NCI-H2029 treated with DMSO at 0.1 percent for 48 hours (cell line): Measurements from ENCODE around the gene GSTA1.
"Not testable (repeated sequence)": the region's sequence is repeated elsewhere in the genome, so short reads cannot be mapped to it uniquely, and the experiment has no call there.

Source experiments
- DNase-seq: peaks from one replicate; lab custom pipeline; 2025; lab: John Stamatoyannopoulos, UW

The GSTA1 gene

GRCh38 chr6:52808660-52809059 is 5.0 kb upstream of the GSTA1 start:
- no peak for DNase-seq

GRCh38 chr6:52802806-52803205 is 810 bp downstream of the GSTA1 start:
- DNase-seq: no peak

GRCh38 chr6:52801188-52801841 is 2.3 kb downstream of the GSTA1 start:
- no peak for DNase-seq

GRCh38 chr6:52799272-52799671 is 4.3 kb downstream of the GSTA1 start:
- not testable (repeated sequence) for DNase-seq

GRCh38 chr6:52794366-52794765 is 9.2 kb downstream of the GSTA1 start:
- DNase-seq: not testable (repeated sequence)

- DNase-seq: no peak
These were observed 12.8 kb downstream of the GSTA1 start for GRCh38 chr6:52790861-52791260.

GRCh38 chr6:52789658-52790057 is 14.0 kb downstream of the GSTA1 start:
- not testable (repeated sequence) for DNase-seq

- DNase-seq: no peak
These were observed 15.1 kb downstream of the GSTA1 start for GRCh38 chr6:52788478-52788877.

GRCh38 chr6:52787917-52788316 is 15.7 kb downstream of the GSTA1 start:
- no peak for DNase-seq

GRCh38 chr6:52786249-52786956 is 17.2 kb downstream of the GSTA1 start:
- no peak for DNase-seq

GRCh38 chr6:52782696-52783274 is 20.8 kb downstream of the GSTA1 start:
- DNase-seq: peak; percentile 14

- not testable (repeated sequence) for DNase-seq
These were observed 21.4 kb downstream of the GSTA1 start for GRCh38 chr6:52782209-52782608.

- DNase-seq: no peak
These were observed 24.4 kb downstream of the GSTA1 start for GRCh38 chr6:52779237-52779636.

GRCh38 chr6:52776711-52777351 is 26.8 kb downstream of the GSTA1 start:
- not testable (repeated sequence) for DNase-seq

- not testable (repeated sequence) for DNase-seq
These were observed 34.2 kb downstream of the GSTA1 start for GRCh38 chr6:52769399-52769798.

GRCh38 chr6:52767658-52768057 is 36.0 kb downstream of the GSTA1 start:
- not testable (repeated sequence) for DNase-seq

GRCh38 chr6:52763322-52763916 is 40.2 kb downstream of the GSTA1 start, which contains the start of gene GSTA2:
TSS of gene GSTA2 (minus strand) at chr6:52763475. CDS start at chr6:52757947, 5,528 bp downstream.
- DNase-seq: not testable (repeated sequence)

GRCh38 chr6:52761673-52762491 is 41.7 kb downstream of the GSTA1 start:
- peak; percentile 13 for DNase-seq

GRCh38 chr6:52760105-52760765 is 43.4 kb downstream of the GSTA1 start:
- peak; percentile 68 for DNase-seq

GRCh38 chr6:52759085-52759484 is 44.5 kb downstream of the GSTA1 start:
- DNase-seq: no peak
